Stomach (tissue), 4 donors: ENCODE data around the gene CCDC3.

Source experiments
- CTCF ChIP-seq, 7 experiments: fragments of 450-650 bp in 4 of 7; fragments of 200-600 bp in 3 of 7; sonication (generic) in 3 of 7; IDR thresholded peaks; one replicate each; pipeline ENCODE4 v1.5.1; 2016 to 2019; ENCODE audit warnings: antibody characterized with exemption in 7 of 7, control low read depth in 2 of 7, mild to moderate bottlenecking in 1 of 7
- EP300 ChIP-seq: sonication (generic); formaldehyde crosslinking; IDR thresholded peaks from one replicate; pipeline ENCODE4 v1.6.1; 2017; ENCODE audit warnings: antibody characterized with exemption
- POLR2A ChIP-seq, 4 donors: fragments of 450-650 bp; IDR thresholded peaks; one replicate each; pipeline ENCODE4 v1.6.1; 2016; ENCODE audit warnings: antibody characterized with exemption in 4 of 4, control low read depth in 2 of 4, mild to moderate bottlenecking in 1 of 4, moderate library complexity in 1 of 4
- POLR2AphosphoS5 ChIP-seq, 3 donors: sonication (generic); formaldehyde crosslinking; IDR thresholded peaks; one replicate each; pipeline ENCODE4 v1.6.1; 2016; ENCODE audit warnings: antibody characterized with exemption in 3 of 3

DNA sequence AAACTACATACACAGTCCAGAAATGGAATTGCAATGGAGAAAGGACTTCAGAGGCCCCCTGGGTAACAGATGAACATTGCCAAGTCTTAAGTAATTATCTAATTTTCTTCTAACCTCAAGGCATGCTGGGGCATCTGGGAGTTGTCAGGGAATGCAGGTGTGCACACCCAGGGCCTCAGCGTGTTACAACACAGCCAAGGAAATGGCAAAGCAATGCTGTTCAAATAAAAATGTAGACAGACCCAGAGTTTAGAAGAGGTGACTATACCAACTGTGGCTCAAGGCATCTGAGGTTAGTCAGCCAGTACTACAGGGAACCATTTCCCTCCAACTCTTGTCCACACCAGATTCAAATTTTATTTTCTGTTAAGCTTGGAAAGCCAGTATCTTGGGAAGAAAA lies 73.6 kb downstream of the CCDC3 start:
- TF ChIP-seq CTCF (IDR thresholded peaks at IDR 0.05), result no peak
- TF ChIP-seq POLR2A (IDR thresholded peaks at IDR 0.05), result no peak
- TF ChIP-seq EP300, result no peak
- TF ChIP-seq POLR2AphosphoS5 (IDR thresholded peaks at IDR 0.05), result no peak
